ENCODE results near the gene VPS13A. TPM values are rescaled to one million over a fixed set of nuclear protein-coding genes. Genes with fewer than 3 reads are reported as not detected.

VPS13A gene
- total RNA-seq, 1 donor from 2014 or later, result 46.0 TPM

DNA sequence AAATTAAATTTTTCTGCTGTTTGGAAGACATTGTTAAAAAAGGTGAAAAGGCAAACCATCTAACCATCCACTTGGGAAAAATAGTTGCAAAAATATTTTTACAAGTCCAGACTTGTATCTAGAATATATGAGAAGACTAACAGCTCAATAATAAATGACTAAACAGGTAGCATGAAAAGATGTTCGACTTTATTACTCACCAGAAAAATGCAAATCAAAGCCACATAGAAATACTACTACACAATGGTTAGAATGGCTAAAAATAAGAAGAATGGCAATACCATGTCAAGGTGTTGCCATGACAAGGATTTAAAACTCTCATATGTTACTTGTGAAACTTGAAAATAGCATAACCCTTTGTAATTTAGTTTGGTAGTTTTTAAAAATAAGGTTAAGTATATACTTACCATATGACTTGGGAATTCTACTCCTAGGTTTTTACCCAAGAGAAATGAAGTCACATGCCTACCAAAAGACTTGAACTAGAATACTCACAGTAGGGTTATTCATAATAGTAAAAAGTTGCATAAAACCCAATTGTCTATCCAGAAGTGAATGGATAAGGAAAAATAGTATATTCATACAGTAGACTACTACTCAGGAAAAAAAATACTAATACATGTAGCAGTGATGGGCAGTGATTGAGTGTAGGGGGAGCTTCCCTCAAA is 93.8 kb downstream of the VPS13A start:
- Mint-ChIP-seq H3K4me1 (ENCODE audit: unreplicated experiment) (peaks cover 4% of the 10 kb centered on the region), H3K27ac (ENCODE audit: unreplicated experiment) (no peak overlapping the region), H3K4me3 (ENCODE audit: unreplicated experiment) (no peak overlapping the region), H3K36me3 (ENCODE audit: low read depth, unreplicated experiment) (peaks cover 8% of the 10 kb centered on the region), H3K27me3 (ENCODE audit: unreplicated experiment) (no peaks in the 10 kb centered on the region), H3K9me3 (ENCODE audit: unreplicated experiment) (no peaks in the 10 kb centered on the region)
- no peak for DNase-seq (ENCODE audit: low spot score)
- TF ChIP-seq, protein P1, sequence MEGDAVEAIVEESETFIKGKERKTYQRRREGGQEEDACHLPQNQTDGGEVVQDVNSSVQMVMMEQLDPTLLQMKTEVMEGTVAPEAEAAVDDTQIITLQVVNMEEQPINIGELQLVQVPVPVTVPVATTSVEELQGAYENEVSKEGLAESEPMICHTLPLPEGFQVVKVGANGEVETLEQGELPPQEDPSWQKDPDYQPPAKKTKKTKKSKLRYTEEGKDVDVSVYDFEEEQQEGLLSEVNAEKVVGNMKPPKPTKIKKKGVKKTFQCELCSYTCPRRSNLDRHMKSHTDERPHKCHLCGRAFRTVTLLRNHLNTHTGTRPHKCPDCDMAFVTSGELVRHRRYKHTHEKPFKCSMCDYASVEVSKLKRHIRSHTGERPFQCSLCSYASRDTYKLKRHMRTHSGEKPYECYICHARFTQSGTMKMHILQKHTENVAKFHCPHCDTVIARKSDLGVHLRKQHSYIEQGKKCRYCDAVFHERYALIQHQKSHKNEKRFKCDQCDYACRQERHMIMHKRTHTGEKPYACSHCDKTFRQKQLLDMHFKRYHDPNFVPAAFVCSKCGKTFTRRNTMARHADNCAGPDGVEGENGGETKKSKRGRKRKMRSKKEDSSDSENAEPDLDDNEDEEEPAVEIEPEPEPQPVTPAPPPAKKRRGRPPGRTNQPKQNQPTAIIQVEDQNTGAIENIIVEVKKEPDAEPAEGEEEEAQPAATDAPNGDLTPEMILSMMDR (IDR thresholded peaks at IDR 0.05; ENCODE audit: unreplicated experiment), result no peak

DNA sequence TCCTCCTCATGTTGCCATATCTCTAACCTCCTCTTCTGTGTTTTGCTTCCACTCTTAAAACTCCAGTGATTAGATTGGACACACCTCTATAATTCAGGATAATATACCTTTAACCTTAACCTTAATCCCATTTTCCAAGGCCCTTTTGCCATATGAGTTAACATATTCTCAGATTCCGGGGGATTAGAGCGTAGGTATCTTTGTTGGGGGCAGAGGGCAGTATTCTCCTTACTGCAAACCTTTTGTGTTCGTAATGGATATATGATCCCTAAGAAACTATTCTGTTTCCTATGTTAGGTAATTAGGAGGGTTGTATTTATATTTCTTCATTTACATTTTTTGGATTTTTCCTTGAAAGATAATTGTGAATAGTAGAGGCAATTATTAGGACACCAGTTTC is 99.5 kb downstream of the VPS13A start:
- Mint-ChIP-seq H3K4me1 (ENCODE audit: unreplicated experiment) (peaks cover 16% of the 10 kb centered on the region), H3K27ac (ENCODE audit: unreplicated experiment) (no peak overlapping the region), H3K4me3 (ENCODE audit: unreplicated experiment) (no peak overlapping the region), H3K9me3 (ENCODE audit: unreplicated experiment) (no peaks in the 10 kb centered on the region), H3K27me3 (ENCODE audit: unreplicated experiment) (no peaks in the 10 kb centered on the region), H3K36me3 (ENCODE audit: low read depth, unreplicated experiment) (peaks cover 5% of the 10 kb centered on the region)
- TF ChIP-seq, protein P1 (IDR thresholded peaks at IDR 0.05; ENCODE audit: unreplicated experiment), result no peak
- DNase-seq (ENCODE audit: low spot score), result no peak

DNA sequence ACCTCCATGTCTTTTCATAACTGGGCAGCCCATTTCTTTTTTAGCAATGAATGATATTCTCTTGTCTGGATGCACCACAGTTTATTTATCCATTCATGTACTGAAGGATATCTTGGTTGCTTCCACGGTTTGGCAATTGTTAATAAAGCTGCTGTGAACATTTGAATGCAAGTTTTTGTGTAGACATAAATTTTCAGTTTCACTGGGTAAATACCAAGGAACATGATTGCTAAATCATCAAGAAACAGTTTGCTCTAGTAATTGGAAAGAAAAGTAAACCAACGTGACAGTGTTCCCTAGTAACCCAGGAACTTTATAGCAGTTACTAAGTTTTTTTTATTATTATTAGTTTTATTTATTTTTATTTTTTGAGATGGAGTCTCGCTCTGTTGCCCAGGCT is 100.4 kb downstream of the VPS13A start:
- Mint-ChIP-seq H3K4me1 (ENCODE audit: unreplicated experiment) (peaks cover 16% of the 10 kb centered on the region), H3K9me3 (ENCODE audit: unreplicated experiment) (no peaks in the 10 kb centered on the region), H3K27me3 (ENCODE audit: unreplicated experiment) (no peaks in the 10 kb centered on the region), H3K4me3 (ENCODE audit: unreplicated experiment) (no peak overlapping the region), H3K36me3 (ENCODE audit: low read depth, unreplicated experiment) (peaks cover 5% of the 10 kb centered on the region), H3K27ac (ENCODE audit: unreplicated experiment) (no peak overlapping the region)
- TF ChIP-seq, protein P1 (IDR thresholded peaks at IDR 0.05; ENCODE audit: unreplicated experiment), result no peak
- no peak for DNase-seq (ENCODE audit: low spot score)

DNA sequence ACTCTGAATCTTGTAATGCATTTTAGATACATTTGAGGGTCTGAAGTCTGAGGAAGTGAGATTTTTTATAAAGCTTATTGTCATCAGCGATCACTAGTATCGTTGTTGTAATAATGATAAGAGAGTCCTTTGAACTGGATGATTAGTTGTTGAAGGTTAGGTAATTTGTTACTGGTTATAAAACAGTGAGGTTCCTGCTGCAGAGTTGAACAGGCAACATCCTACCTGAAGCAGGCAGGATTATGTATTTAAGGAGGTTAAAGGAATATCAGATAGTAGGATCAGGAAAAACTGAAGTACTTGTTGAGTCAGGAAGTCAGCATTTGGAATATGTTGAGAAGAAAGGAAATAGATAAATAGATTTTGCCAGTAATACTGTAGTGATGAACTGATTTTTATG is 106.7 kb downstream of the VPS13A start:
- H3K9me3 Mint-ChIP-seq (ENCODE audit: unreplicated experiment), result no peaks in the 10 kb centered on the region
- H3K27me3 Mint-ChIP-seq (ENCODE audit: unreplicated experiment), result no peaks in the 10 kb centered on the region
- peaks cover 23% of the 10 kb centered on the region for H3K36me3 Mint-ChIP-seq (ENCODE audit: low read depth, unreplicated experiment)
- TF ChIP-seq, protein P1 (IDR thresholded peaks at IDR 0.05; ENCODE audit: unreplicated experiment), result no peak
- no peak overlapping the region for H3K4me3 Mint-ChIP-seq (ENCODE audit: unreplicated experiment)
- peaks cover 8% of the 10 kb centered on the region for H3K4me1 Mint-ChIP-seq (ENCODE audit: unreplicated experiment)
- DNase-seq (ENCODE audit: low spot score), result no peak
- H3K27ac Mint-ChIP-seq (ENCODE audit: unreplicated experiment), result no peak overlapping the region

DNA sequence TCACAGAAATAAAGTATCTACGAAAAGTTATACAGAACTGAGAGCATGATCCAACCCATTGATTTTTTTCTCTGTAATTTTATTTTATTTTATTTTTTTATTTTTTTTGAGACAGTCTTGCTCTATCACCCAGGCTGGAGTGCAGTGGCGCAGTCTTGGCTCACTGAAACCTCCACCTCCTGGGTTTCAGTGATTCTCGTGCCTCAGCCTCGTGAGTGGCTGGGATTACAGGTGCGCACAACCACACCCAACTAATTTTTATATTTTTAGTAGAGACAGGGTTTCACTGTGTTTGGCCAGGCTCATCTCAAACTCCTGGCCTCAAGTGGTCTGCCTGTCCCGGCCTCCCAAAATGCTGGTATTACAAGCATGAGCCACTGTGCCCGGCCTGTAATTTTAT is 107.3 kb downstream of the VPS13A start:
- H3K9me3 Mint-ChIP-seq (ENCODE audit: unreplicated experiment), result no peaks in the 10 kb centered on the region

More for the DNA sequence above, 107.3 kb downstream of the VPS13A start:
- Mint-ChIP-seq H3K27me3 (ENCODE audit: unreplicated experiment) (no peaks in the 10 kb centered on the region), H3K4me1 (ENCODE audit: unreplicated experiment) (peaks cover 3% of the 10 kb centered on the region), H3K4me3 (ENCODE audit: unreplicated experiment) (no peak overlapping the region), H3K27ac (ENCODE audit: unreplicated experiment) (no peak overlapping the region), H3K36me3 (ENCODE audit: low read depth, unreplicated experiment) (peaks cover 19% of the 10 kb centered on the region)
- no peak for DNase-seq (ENCODE audit: low spot score)
- TF ChIP-seq, protein P1 (IDR thresholded peaks at IDR 0.05; ENCODE audit: unreplicated experiment), result no peak
